ENCODE results near the gene LMTK2. TPM values are rescaled to one million over a fixed set of nuclear protein-coding genes. Genes with fewer than 3 reads are reported as not detected.

Gene LMTK2
- total RNA-seq, 1 donor, result 26.4 TPM

GRCh38 chr7:98209166-98209920 is 102.7 kb downstream of the LMTK2 start:
- Histone ChIP-seq H3K4me1 (ENCODE audit: insufficient read depth, low read length) (peaks cover 3% of the 10 kb centered on the region), H3K9me3 (ENCODE audit: low read depth, low read length) (no peaks in the 10 kb centered on the region), H3K4me3 (ENCODE audit: low read length) (no peak overlapping the region), H3K27me3 (ENCODE audit: insufficient read depth, low read length) (peaks cover 2% of the 10 kb centered on the region)

- peaks cover 2% of the 10 kb centered on the region for H3K27me3 ChIP-seq (ENCODE audit: insufficient read depth, low read length)
- no peaks in the 10 kb centered on the region for H3K4me1 ChIP-seq (ENCODE audit: insufficient read depth, low read length)
- no peak overlapping the region for H3K4me3 ChIP-seq (ENCODE audit: low read length)
- H3K9me3 ChIP-seq (ENCODE audit: low read depth, low read length), result no peaks in the 10 kb centered on the region
Observed at GRCh38 chr7:98210513-98211220, 104.0 kb downstream of the LMTK2 start.

- Histone ChIP-seq H3K4me3 (ENCODE audit: low read length) (no peak within 1 kb of the TSS), H3K27me3 (ENCODE audit: insufficient read depth, low read length) (peaks cover 2% of the 10 kb centered on the region), H3K4me1 (ENCODE audit: insufficient read depth, low read length) (no peaks in the 10 kb centered on the region), H3K9me3 (ENCODE audit: low read depth, low read length) (no peaks in the 10 kb centered on the region)
Observed at GRCh38 chr7:98211221-98211675, 104.6 kb downstream of the LMTK2 start, which contains the start of gene BHLHA15. Gene BHLHA15, plus strand, starts transcription at chr7:98211439. Its CDS starts 871 bp downstream, at chr7:98212310.

- Histone ChIP-seq H3K4me1 (ENCODE audit: insufficient read depth, low read length) (no peaks in the 10 kb centered on the region), H3K4me3 (ENCODE audit: low read length) (no peak overlapping the region), H3K27me3 (ENCODE audit: insufficient read depth, low read length) (peaks cover 2% of the 10 kb centered on the region), H3K9me3 (ENCODE audit: low read depth, low read length) (no peaks in the 10 kb centered on the region)
Observed at GRCh38 chr7:98211676-98212531, 105.2 kb downstream of the LMTK2 start.

GRCh38 chr7:98212532-98213041 is 105.9 kb downstream of the LMTK2 start:
- Histone ChIP-seq H3K4me3 (ENCODE audit: low read length) (no peak overlapping the region), H3K4me1 (ENCODE audit: insufficient read depth, low read length) (peaks cover under 1% of the 10 kb centered on the region), H3K9me3 (ENCODE audit: low read depth, low read length) (no peaks in the 10 kb centered on the region), H3K27me3 (ENCODE audit: insufficient read depth, low read length) (peaks cover 2% of the 10 kb centered on the region)

- Histone ChIP-seq H3K9me3 (ENCODE audit: low read depth, low read length) (no peaks in the 10 kb centered on the region), H3K4me1 (ENCODE audit: insufficient read depth, low read length) (peaks cover 8% of the 10 kb centered on the region), H3K4me3 (ENCODE audit: low read length) (no peak overlapping the region), H3K27me3 (ENCODE audit: insufficient read depth, low read length) (peaks cover 2% of the 10 kb centered on the region)
Observed at GRCh38 chr7:98213296-98213887, 106.7 kb downstream of the LMTK2 start.

GRCh38 chr7:98213888-98214810 is 107.5 kb downstream of the LMTK2 start:
- H3K4me3 ChIP-seq (ENCODE audit: low read length), result no peak overlapping the region
- peaks cover 9% of the 10 kb centered on the region for H3K4me1 ChIP-seq (ENCODE audit: insufficient read depth, low read length)
- peaks cover 2% of the 10 kb centered on the region for H3K27me3 ChIP-seq (ENCODE audit: insufficient read depth, low read length)
- H3K9me3 ChIP-seq (ENCODE audit: low read depth, low read length), result no peaks in the 10 kb centered on the region

- Histone ChIP-seq H3K4me1 (ENCODE audit: insufficient read depth, low read length) (peaks cover 9% of the 10 kb centered on the region), H3K4me3 (ENCODE audit: low read length) (no peak overlapping the region), H3K9me3 (ENCODE audit: low read depth, low read length) (no peaks in the 10 kb centered on the region), H3K27me3 (ENCODE audit: insufficient read depth, low read length) (peaks cover 2% of the 10 kb centered on the region)
Observed at GRCh38 chr7:98214811-98215321, 108.2 kb downstream of the LMTK2 start.

GRCh38 chr7:98215561-98216495 is 109.2 kb downstream of the LMTK2 start:
- no peaks in the 10 kb centered on the region for H3K9me3 ChIP-seq (ENCODE audit: low read depth, low read length)
- H3K4me3 ChIP-seq (ENCODE audit: low read length), result no peak overlapping the region
- peaks cover 9% of the 10 kb centered on the region for H3K4me1 ChIP-seq (ENCODE audit: insufficient read depth, low read length)
- H3K27me3 ChIP-seq (ENCODE audit: insufficient read depth, low read length), result peaks cover 2% of the 10 kb centered on the region

GRCh38 chr7:98216941-98217622 is 110.4 kb downstream of the LMTK2 start:
- Histone ChIP-seq H3K4me1 (ENCODE audit: insufficient read depth, low read length) (peaks cover 9% of the 10 kb centered on the region), H3K9me3 (ENCODE audit: low read depth, low read length) (no peaks in the 10 kb centered on the region), H3K27me3 (ENCODE audit: insufficient read depth, low read length) (no peaks in the 10 kb centered on the region), H3K4me3 (ENCODE audit: low read length) (no peak overlapping the region)

- H3K4me1 ChIP-seq (ENCODE audit: insufficient read depth, low read length), result peaks cover 9% of the 10 kb centered on the region
- H3K4me3 ChIP-seq (ENCODE audit: low read length), result no peak overlapping the region
- no peaks in the 10 kb centered on the region for H3K27me3 ChIP-seq (ENCODE audit: insufficient read depth, low read length)
Observed at GRCh38 chr7:98217623-98218582, 111.2 kb downstream of the LMTK2 start.

More at GRCh38 chr7:98217623-98218582, 111.2 kb downstream of the LMTK2 start:
- H3K9me3 ChIP-seq (ENCODE audit: low read depth, low read length), result no peaks in the 10 kb centered on the region

All from mononuclear cell (primary cell).